Stimulated activated naive CD4-positive, alpha-beta T cell (primary cell): ENCODE results near the gene FGF12.

Source experiments
- DNase-seq, 6 experiments: peaks; one replicate each; lab custom pipeline; 2025; lab: John Stamatoyannopoulos, UW

Gene FGF12

GRCh38 chr3:192339214-192339613 is 388.1 kb downstream of the FGF12 start:
- DNase-seq = no peak

- DNase-seq = no peak
These were observed 391.1 kb downstream of the FGF12 start for GRCh38 chr3:192336286-192336685.

GRCh38 chr3:192332386-192333291 is 394.7 kb downstream of the FGF12 start:
- no peak for DNase-seq

- DNase-seq = no peak
These were observed 395.5 kb downstream of the FGF12 start for GRCh38 chr3:192331749-192332385.

GRCh38 chr3:192326656-192327055 is 400.7 kb downstream of the FGF12 start:
- DNase-seq = no peak

GRCh38 chr3:192317564-192317963 is 409.8 kb downstream of the FGF12 start:
- DNase-seq = no peak

GRCh38 chr3:192313605-192314004 is 413.7 kb downstream of the FGF12 start:
- DNase-seq = no peak

- no peak for DNase-seq
These were observed 419.7 kb downstream of the FGF12 start for GRCh38 chr3:192307631-192308030.

- DNase-seq = no peak
These were observed 424.1 kb downstream of the FGF12 start for GRCh38 chr3:192303235-192303634.

- DNase-seq = no peak
These were observed 424.6 kb downstream of the FGF12 start for GRCh38 chr3:192302721-192303120.

GRCh38 chr3:192299921-192300320 is 427.4 kb downstream of the FGF12 start:
- no peak for DNase-seq

GRCh38 chr3:192296845-192297244 is 430.5 kb downstream of the FGF12 start:
- no peak for DNase-seq

- DNase-seq = no peak
These were observed 442.8 kb downstream of the FGF12 start for GRCh38 chr3:192284443-192285072.

- no peak for DNase-seq
These were observed 446.0 kb downstream of the FGF12 start for GRCh38 chr3:192281207-192281880.

GRCh38 chr3:192279664-192280063 is 447.7 kb downstream of the FGF12 start:
- no peak for DNase-seq

GRCh38 chr3:192277477-192277876 is 449.9 kb downstream of the FGF12 start:
- no peak for DNase-seq

GRCh38 chr3:192275741-192276355 is 451.5 kb downstream of the FGF12 start:
- no peak for DNase-seq

GRCh38 chr3:192273697-192274010 is 453.7 kb downstream of the FGF12 start:
- DNase-seq = no peak

GRCh38 chr3:192273001-192273696 is 454.2 kb downstream of the FGF12 start:
- DNase-seq = no peak

GRCh38 chr3:192262001-192262400 is 465.3 kb downstream of the FGF12 start:
- no peak for DNase-seq

GRCh38 chr3:192261135-192261534 is 466.2 kb downstream of the FGF12 start:
- DNase-seq = no peak
